H1 (cell line): Measurements from ENCODE around the gene CADPS. TPM values are rescaled to one million over a fixed set of nuclear protein-coding genes. Genes with fewer than 3 reads are reported as not detected.

Experiments used
- CTCF ChIA-PET: fragments of 300-600 bp; sonication (Branson Sonifier 250); formaldehyde crosslinking; loops from one replicate; lab custom pipeline; 2021; ENCODE audit not compliant: partially characterized antibody; lab: Charles Lee
- POLR2A ChIA-PET: fragments of 300-600 bp; sonication (Branson Sonifier 250); formaldehyde crosslinking; loops from one replicate; lab custom pipeline; 2021; ENCODE audit warnings: inconsistent platforms; ENCODE audit not compliant: partially characterized antibody; lab: Charles Lee
- DNase-seq, 2 experiments: peaks; one replicate each; pipeline versions ENCODE4 v3.0.0 to v3.0.0-alpha.2; 2010 to 2022; ENCODE audit warnings: low spot score in 2 of 2, low read depth in 1 of 2, mixed read lengths in 1 of 2
- FAIRE-seq: peaks from 2 replicates; lab custom pipeline; 2011; peaks lifted over from hg19 to GRCh38; lab: Jason Lieb, UNC
- H2AFZ ChIP-seq: 2 replicates; pipeline ENCODE4 v1.8.1; 2012; ENCODE audit warnings: low read length, inconsistent platforms
- H2AK5ac ChIP-seq: 2 replicates; pipeline ENCODE4 v1.6.1; 2013; ENCODE audit warnings: low read depth, low read length
- H2BK120ac ChIP-seq: replicated peaks from 2 replicates; pipeline ENCODE3; 2013; ENCODE audit warnings: low read depth, low read length, inconsistent platforms
- H2BK12ac ChIP-seq: 2 replicates; pipeline ENCODE4 v1.6.1; 2013; ENCODE audit warnings: low read depth, low read length
- H2BK15ac ChIP-seq: 2 replicates; pipeline ENCODE4 v1.6.1; 2013; ENCODE audit warnings: low read length
- H2BK20ac ChIP-seq: 2 replicates; pipeline ENCODE4 v1.6.1; 2013; ENCODE audit warnings: low read length
- H2BK5ac ChIP-seq: 2 replicates; pipeline ENCODE4 v1.6.1; 2013; ENCODE audit warnings: low read depth, low read length
- H3K14ac ChIP-seq: 2 replicates; pipeline ENCODE4 v1.6.1; 2013; ENCODE audit warnings: inconsistent platforms; ENCODE audit not compliant: insufficient read length
- H3K18ac ChIP-seq: 2 replicates; pipeline ENCODE4 v1.6.1; 2013; ENCODE audit warnings: low read length; ENCODE audit errors: extremely low read depth
- H3K23ac ChIP-seq: 2 replicates; pipeline ENCODE4 v1.6.1; 2013; ENCODE audit warnings: inconsistent platforms; ENCODE audit not compliant: insufficient read length
- H3K23me2 ChIP-seq: 2 replicates; pipeline ENCODE4 v1.6.1; 2013; ENCODE audit warnings: low read depth, low read length
- H3K27ac ChIP-seq: 2 replicates; pipeline ENCODE4 v1.6.1; 2011; ENCODE audit warnings: low read depth, low read length, inconsistent platforms
- H3K27me3 ChIP-seq, 4 experiments: replicated peaks in 1 of 4; 1 replicate in 1 of 4; 2 replicates in 3 of 4; pipeline versions ENCODE4 v1.6.1 to v1.8.1; 2011 to 2013; ENCODE audit warnings: low read length in 3 of 4, mild to moderate bottlenecking in 3 of 4, inconsistent platforms in 2 of 4, mixed read lengths in 2 of 4, moderate library complexity in 1 of 4; ENCODE audit not compliant: control insufficient read depth in 3 of 4, insufficient read depth in 3 of 4; ENCODE audit errors: extremely low read depth in 1 of 4
- H3K36me3 ChIP-seq, 4 experiments: 2 replicates each; pipeline versions ENCODE4 v1.6.1 to v1.8.1; 2011 to 2013; ENCODE audit warnings: mild to moderate bottlenecking in 4 of 4, low read length in 3 of 4, moderate library complexity in 2 of 4, control low read depth in 1 of 4, inconsistent platforms in 1 of 4; ENCODE audit not compliant: insufficient read depth in 4 of 4, control insufficient read depth in 2 of 4
- H3K4ac ChIP-seq: replicated peaks from 2 replicates; pipeline ENCODE3; 2013; ENCODE audit warnings: low read length, low read depth, mixed read lengths, inconsistent platforms; ENCODE audit not compliant: insufficient read length
- H3K4me1 ChIP-seq, 4 experiments: replicated peaks in 1 of 4; 1 replicate in 1 of 4; 2 replicates in 3 of 4; pipeline versions ENCODE4 v1.6.1 to v1.8.1; 2011 to 2013; ENCODE audit warnings: low read length in 3 of 4, inconsistent platforms in 2 of 4, mixed read lengths in 1 of 4; ENCODE audit not compliant: insufficient read depth in 4 of 4, control insufficient read depth in 3 of 4
- H3K4me2 ChIP-seq, 2 experiments: 2 replicates each; pipeline versions ENCODE4 v1.6.1 to v1.8.1; 2011 to 2013; ENCODE audit warnings: low read depth in 2 of 2, low read length in 2 of 2, control low read depth in 1 of 2, inconsistent platforms in 1 of 2, mild to moderate bottlenecking in 1 of 2; ENCODE audit not compliant: insufficient read depth in 1 of 2
- H3K4me3 ChIP-seq, 4 experiments: fragments of 200-600, 300-600 bp in 1 of 4; sonication (generic), shearing (Covaris generic), sonication (Bioruptor Twin) in 1 of 4; 2 replicates each; pipeline versions ENCODE4 v1.5.1 to v1.8.1; 2011 to 2016; ENCODE audit warnings: low read length in 4 of 4, low read depth in 3 of 4, control low read depth in 2 of 4, inconsistent platforms in 2 of 4, mild to moderate bottlenecking in 2 of 4, mixed read lengths in 1 of 4, moderate library complexity in 1 of 4; ENCODE audit not compliant: insufficient read depth in 2 of 4; ENCODE audit errors: extremely low read depth in 1 of 4
- H3K56ac ChIP-seq: replicated peaks from 2 replicates; pipeline ENCODE3; 2013; ENCODE audit warnings: low read depth, mild to moderate bottlenecking, mixed read lengths, low read length, inconsistent platforms; ENCODE audit not compliant: insufficient read length
- H3K79me1 ChIP-seq: 2 replicates; pipeline ENCODE4 v1.6.1; 2013; ENCODE audit warnings: low read depth, low read length, control low read depth
- H3K79me2 ChIP-seq, 2 experiments: 2 replicates each; pipeline versions ENCODE4 v1.6.1 to v1.8.1; 2012 to 2013; ENCODE audit warnings: low read length in 2 of 2, mild to moderate bottlenecking in 2 of 2, inconsistent platforms in 1 of 2; ENCODE audit not compliant: insufficient read depth in 2 of 2, control insufficient read depth in 1 of 2
- H3K9ac ChIP-seq, 4 experiments: replicated peaks in 1 of 4; 1 replicate in 1 of 4; 2 replicates in 3 of 4; pipeline versions ENCODE4 v1.6.1 to v1.8.1; 2011 to 2013; ENCODE audit warnings: low read depth in 3 of 4, low read length in 3 of 4, control low read depth in 2 of 4, mild to moderate bottlenecking in 2 of 4, moderate library complexity in 2 of 4, inconsistent platforms in 1 of 4; ENCODE audit errors: extremely low read depth in 1 of 4
- H3K9me3 ChIP-seq, 2 experiments: 2 replicates each; pipeline versions ENCODE4 v1.6.1 to v1.8.1; 2012 to 2013; ENCODE audit warnings: mild to moderate bottlenecking in 2 of 2, moderate library complexity in 2 of 2, control low read depth in 1 of 2, inconsistent platforms in 1 of 2, low read depth in 1 of 2, low read length in 1 of 2, mixed read lengths in 1 of 2; ENCODE audit not compliant: insufficient read depth in 2 of 2
- H4K20me1 ChIP-seq, 2 experiments: replicated peaks in 1 of 2; 2 replicates each; pipeline versions ENCODE3 to v1.8.1; 2011 to 2013; ENCODE audit warnings: inconsistent platforms in 2 of 2, low read length in 2 of 2, mild to moderate bottlenecking in 1 of 2; ENCODE audit not compliant: insufficient read depth in 2 of 2, control insufficient read depth in 1 of 2
- H4K5ac ChIP-seq: 2 replicates; pipeline ENCODE4 v1.6.1; 2013; ENCODE audit warnings: low read length, low read depth, mixed read lengths, inconsistent platforms; ENCODE audit not compliant: insufficient read length
- H4K8ac ChIP-seq: 2 replicates; pipeline ENCODE4 v1.8.0; 2013; ENCODE audit warnings: mild to moderate bottlenecking, moderate library complexity, low read length, inconsistent platforms; ENCODE audit not compliant: insufficient read depth; ENCODE audit errors: extremely low read depth
- H4K91ac ChIP-seq: replicated peaks from 2 replicates; pipeline ENCODE3; 2013; ENCODE audit warnings: low read length, mixed read lengths, inconsistent platforms; ENCODE audit not compliant: insufficient read length
- BACH1 ChIP-seq: IDR thresholded peaks from 2 replicates; pipeline ENCODE4 v1.6.1; 2012; ENCODE audit warnings: low read length, improper control_type of control experiment
- CEBPB ChIP-seq: IDR thresholded peaks from 2 replicates; pipeline ENCODE4 v1.6.1; 2012; ENCODE audit warnings: low read depth, low read length
- HDAC2 ChIP-seq, 2 experiments: fragments of 300-600 bp in 1 of 2; sonication (generic) in 1 of 2; IDR thresholded peaks; 2 replicates each; pipeline ENCODE4 v1.6.1; 2011 to 2012; ENCODE audit warnings: low read depth in 2 of 2, low read length in 2 of 2, mild to moderate bottlenecking in 2 of 2, moderate library complexity in 2 of 2, borderline replicate concordance in 1 of 2, inconsistent platforms in 1 of 2
- KDM4A ChIP-seq: IDR thresholded peaks from one replicate; pipeline ENCODE4 v1.7.1; 2012; ENCODE audit warnings: low read depth, mild to moderate bottlenecking, moderate library complexity, low read length, inconsistent platforms; ENCODE audit not compliant: severe bottlenecking
- RBBP5 ChIP-seq: IDR thresholded peaks from 2 replicates; pipeline ENCODE4 v1.7.1; 2012; ENCODE audit warnings: low read depth, mild to moderate bottlenecking, inconsistent platforms, low read length, moderate library complexity, borderline replicate concordance
- RXRA ChIP-seq: IDR thresholded peaks from 2 replicates; pipeline ENCODE4 v1.6.1; 2011; ENCODE audit warnings: low read depth, mild to moderate bottlenecking, low read length, moderate library complexity; ENCODE audit not compliant: insufficient read depth
- SRF ChIP-seq: IDR thresholded peaks from 2 replicates; pipeline ENCODE4 v1.6.1; 2011; ENCODE audit warnings: mild to moderate bottlenecking, low read depth, low read length, moderate library complexity
- TCF12 ChIP-seq: IDR thresholded peaks from 2 replicates; pipeline ENCODE4 v1.6.1; 2011; ENCODE audit warnings: low read depth, mild to moderate bottlenecking, low read length
- ZNF274 ChIP-seq: IDR thresholded peaks from 2 replicates; pipeline ENCODE4 v1.7.0; 2012; ENCODE audit warnings: low read length, borderline replicate concordance; ENCODE audit errors: extremely low read depth
- polyA plus RNA-seq, 7 experiments: library from polyadenylated mRNA; depleted of rRNA in 3 of 7; stranded (reverse) in 5 of 7; unstranded in 2 of 7; fragments of >200 nt in 5 of 7; fragments of 200-250 nt in 2 of 7; gene quantifications; 1 replicate in 5 of 7; 2 replicates in 1 of 7; 4 replicates in 1 of 7; pipeline versions ENCODE4 v1.2.1 to v1.2.3, GENCODE V29; 2011 to 2013; ENCODE audit warnings: missing spikeins in 2 of 7, mixed read lengths in 2 of 7
- total RNA-seq: library from RNA; stranded (reverse); fragmentation: NEBNext Ultra II Directional; extraction: Animal tissue kit (Norgen Biotek cat#: 25700); gene quantifications from 2 replicates; pipeline ENCODE4 v1.2.1, GENCODE V29; 2021

Gene CADPS
- total and polyA plus RNA-seq, 2 of the 8 experiments (the other 6 are each of a cell fraction or from before 2014, with no cell fraction given): 7.1 to 10.2 TPM

DNA sequence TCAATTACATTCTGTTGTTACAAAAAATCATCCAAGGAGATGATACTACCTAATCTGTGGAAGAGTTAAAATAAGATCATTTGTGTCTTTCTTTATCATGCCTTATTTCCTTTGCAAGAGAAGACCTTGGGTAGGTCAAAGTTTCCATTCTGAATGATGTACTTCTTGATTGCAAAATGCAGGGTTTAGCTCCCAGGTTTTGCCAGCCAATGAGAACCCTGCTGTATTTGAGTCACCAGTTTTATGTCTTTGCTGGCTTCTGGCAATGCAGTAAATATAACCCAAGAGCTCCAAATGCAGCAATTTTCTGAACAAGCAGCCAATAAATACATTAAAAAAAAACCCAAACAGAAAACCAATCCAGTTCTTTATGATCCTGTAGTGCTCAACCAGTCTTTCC lies 204.9 kb downstream of the CADPS start:
- H3K23me2 ChIP-seq: no peaks in the 10 kb centered on the region
- ChIA-PET POLR2A (interaction anchor here (1.1 kb wide), 1 partner anchor 9 kb away, joined by 3 read pairs; no protein-coding TSS in a partner anchor), CTCF (interaction anchor here (1.1 to 13.2 kb wide), 11 partner anchors 9 to 562 kb away, joined by 3 to 216 read pairs (median 15); no protein-coding TSS in a partner anchor)
- no peak overlapping the region for H2AFZ ChIP-seq
- H3K36me3 ChIP-seq: no peaks in the 10 kb centered on the region
- H3K9me3 ChIP-seq: no peaks in the 10 kb centered on the region
- H4K91ac ChIP-seq: no peak overlapping the region
- no peak overlapping the region for H3K4me2 ChIP-seq
- H3K23ac ChIP-seq: no peak overlapping the region
- H3K27me3 ChIP-seq: no peaks in the 10 kb centered on the region
- H3K18ac ChIP-seq: no peak overlapping the region
- H2BK12ac ChIP-seq: no peak overlapping the region
- H3K14ac ChIP-seq: no peak overlapping the region
- H4K5ac ChIP-seq: no peak overlapping the region
- H2BK20ac ChIP-seq: no peak overlapping the region
- peaks cover 0 to 5% (median 2%) of the 10 kb centered on the region in 4 experiments; a peak in 4 of 7 replicates for H3K4me1 ChIP-seq
- H2BK5ac ChIP-seq: no peak overlapping the region
- TF ChIP-seq RBBP5 (no peak), RXRA (no peak), ZNF274 (no peak), BACH1 (no peak), TCF12 (no peak), CEBPB (no peak), KDM4A (no peak), HDAC2 (IDR thresholded peaks at IDR 0.05; ENCODE audit: borderline replicate concordance in 1 of 2, low read depth in 2 of 2, low read length in 2 of 2) (no peak), SRF (no peak)
- H2BK120ac ChIP-seq: no peak overlapping the region
- no peak overlapping the region for H3K9ac ChIP-seq
- FAIRE-seq (no peak), DNase-seq (no peak)
- H3K79me1 ChIP-seq: no peaks in the 10 kb centered on the region
- no peak overlapping the region for H4K8ac ChIP-seq
- no peaks in the 10 kb centered on the region for H4K20me1 ChIP-seq
- no peak overlapping the region for H2BK15ac ChIP-seq
- H3K4me3 ChIP-seq: no peak overlapping the region
- H3K4ac ChIP-seq: no peak overlapping the region
- H2AK5ac ChIP-seq: no peak overlapping the region
- no peaks in the 10 kb centered on the region for H3K79me2 ChIP-seq
- H3K56ac ChIP-seq: no peak overlapping the region
- no peak overlapping the region for H3K27ac ChIP-seq
